GM21825 (cell line): ENCODE measurements around the gene CHST13.
"Not testable (repeated sequence)": the region's sequence is repeated elsewhere in the genome, so short reads cannot be mapped to it uniquely, and the experiment has no call there.

Source experiments
- ATAC-seq: cut with Tn5 transposase; IDR thresholded peaks from one replicate; pipeline ENCODE4 v1.9.1; 2021; ENCODE audit warnings: mild to moderate bottlenecking, moderate library complexity; ENCODE audit not compliant: unreplicated experiment

Gene CHST13

GRCh38 chr3:126581569-126581968 lies 57.6 kb downstream of the CHST13 start:
- no peak for ATAC-seq

DNA sequence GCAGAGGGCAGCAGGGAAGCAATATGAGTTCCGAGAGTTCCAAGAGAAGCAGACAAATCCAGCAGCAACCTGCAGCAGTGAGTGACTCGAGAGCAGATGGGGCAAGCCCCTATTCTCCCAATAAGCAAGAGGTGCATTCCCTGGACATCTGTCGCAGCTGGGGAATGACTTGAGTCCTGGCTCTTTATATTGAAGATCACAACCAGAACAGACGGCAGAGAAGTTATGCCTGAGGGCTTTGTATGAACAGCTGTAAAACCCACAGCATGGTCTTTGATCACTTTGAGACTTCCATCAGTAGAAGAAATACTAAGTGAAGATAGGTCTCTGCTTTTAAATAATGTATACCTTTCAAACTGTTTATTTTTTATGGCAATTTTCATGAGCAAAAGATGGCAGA lies 58.4 kb downstream of the CHST13 start:
- ATAC-seq, result no peak

- ATAC-seq, result not testable (repeated sequence)
Measured at GRCh38 chr3:126591515-126591914, 67.6 kb downstream of the CHST13 start.
